Measurements from ENCODE around the gene DAAM2.

The DAAM2 gene

DNA sequence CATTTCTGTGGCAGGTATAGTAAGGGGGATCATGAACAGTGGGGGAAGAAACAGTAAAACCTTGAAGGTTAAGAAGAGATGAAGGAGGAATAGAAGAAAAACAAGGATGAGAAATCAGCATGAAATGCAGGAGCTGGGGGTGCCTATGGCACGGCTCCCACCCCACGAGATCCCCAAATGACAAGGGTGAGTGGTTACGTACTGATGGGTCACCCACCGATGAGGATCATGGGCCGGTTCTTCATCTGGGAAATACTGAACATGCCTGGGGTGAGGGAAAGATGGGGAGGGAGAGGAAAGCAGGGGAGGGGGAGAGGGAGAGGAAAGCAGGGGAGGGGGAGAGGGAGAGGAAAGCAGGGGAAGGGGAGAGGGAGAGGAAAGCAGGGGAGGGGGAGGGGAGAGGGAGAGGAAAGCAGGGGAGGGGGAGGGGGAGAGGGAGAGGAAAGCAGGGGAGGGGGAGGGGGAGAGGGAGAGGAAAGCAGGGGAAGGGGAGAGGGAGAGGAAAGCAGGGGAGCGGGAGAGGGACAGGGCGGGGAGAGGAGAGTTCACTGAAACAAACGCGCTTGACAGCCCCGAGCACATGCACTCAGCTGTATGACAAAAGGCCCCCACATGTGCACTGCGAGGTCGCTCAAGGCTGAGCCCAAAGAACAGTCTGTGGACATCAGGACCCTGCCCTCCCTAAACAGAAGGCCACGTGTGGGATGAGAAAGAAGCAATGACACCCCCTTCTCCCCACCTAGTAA is 116.8 kb downstream of the DAAM2 start:
- no peak for DNase-seq (ENCODE audit: low spot score)

DNA sequence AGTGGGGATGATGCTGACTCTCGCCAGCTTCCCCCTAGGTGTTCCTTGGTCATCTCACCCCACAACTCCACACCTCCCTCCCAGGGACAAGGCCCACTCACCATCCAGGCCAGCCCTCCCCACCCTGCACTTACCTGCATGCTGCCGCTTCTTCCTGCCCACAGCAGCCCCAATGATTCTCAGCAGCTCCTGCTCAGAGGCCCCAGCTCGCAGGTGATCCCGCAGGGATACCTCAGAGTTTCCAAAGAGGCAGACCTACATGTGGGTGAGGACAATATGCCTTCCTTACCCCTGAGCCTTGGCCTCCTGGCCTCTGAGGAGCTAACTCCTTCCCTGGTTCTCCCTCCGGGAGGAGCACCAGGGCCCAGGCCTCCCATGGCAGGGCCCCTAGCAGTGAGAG is 117.5 kb downstream of the DAAM2 start:
- DNase-seq (ENCODE audit: low spot score): no peak

DNA sequence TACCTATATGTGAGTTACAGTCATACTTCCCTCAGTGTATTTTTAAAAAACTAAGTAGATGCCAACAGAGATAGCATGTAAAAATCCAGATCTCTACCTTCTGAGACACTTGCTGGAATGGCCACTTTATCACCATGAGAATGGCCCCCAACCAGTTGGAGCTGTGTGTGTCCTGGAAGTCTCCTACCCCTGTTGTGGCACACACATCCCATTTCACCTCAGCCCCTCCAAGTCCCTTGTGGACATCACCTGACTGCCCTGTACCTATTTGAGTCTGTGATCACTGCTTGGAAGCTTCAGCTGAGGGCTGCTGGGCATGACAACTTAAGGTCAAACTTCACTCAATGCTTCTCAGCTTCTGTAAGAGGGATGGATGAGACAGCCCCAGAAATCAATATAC is 118.0 kb downstream of the DAAM2 start:
- DNase-seq (ENCODE audit: low spot score): no peak

DNA sequence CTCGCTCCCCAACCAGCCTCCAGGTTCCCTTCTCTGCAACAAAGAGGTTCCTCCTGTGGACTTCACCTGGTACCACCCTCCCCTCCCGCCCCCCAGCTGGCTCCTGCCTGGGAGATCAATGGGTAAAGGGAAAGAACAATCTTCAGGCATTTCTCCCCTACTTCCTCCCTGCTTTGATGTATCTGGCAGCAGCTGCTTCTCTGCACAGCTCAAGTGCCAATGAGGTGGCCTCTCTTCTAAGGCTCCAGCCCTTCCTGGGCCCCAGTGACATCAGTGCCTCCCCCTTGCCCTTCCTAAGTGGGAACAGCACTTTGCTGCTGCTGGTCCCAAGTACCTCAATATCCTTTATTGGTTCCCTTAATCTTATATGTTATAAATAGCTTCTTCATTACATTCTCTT is 118.6 kb downstream of the DAAM2 start:
- no peak for DNase-seq (ENCODE audit: low spot score)

DNA sequence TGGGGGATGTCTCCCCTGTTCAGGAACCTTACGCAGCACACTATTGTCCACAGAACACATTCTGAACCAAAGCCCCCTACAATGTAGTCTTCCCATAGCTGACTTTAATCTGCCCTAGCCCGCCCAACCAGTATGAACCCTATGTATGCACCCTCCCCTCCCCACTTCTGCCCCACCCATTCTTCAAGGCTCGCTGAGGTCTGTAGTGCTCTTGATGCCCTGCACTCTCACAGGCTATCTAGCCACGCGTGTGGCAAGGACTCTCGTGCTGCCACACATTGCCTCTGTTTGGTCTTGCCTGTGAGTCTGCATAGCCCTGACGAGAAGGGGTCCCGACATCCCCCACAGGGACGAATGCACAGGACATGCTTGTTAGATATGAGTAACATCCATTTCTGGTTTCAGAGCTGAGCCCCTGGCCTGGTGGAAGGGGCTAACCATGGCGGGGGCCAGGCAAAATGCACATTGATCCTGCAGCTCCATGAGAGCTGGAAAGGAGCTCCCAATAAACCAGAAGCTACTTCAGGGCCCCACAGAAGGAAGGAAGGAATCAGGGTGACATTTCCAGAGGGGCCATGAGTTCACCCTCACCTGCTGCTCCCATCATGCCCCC is 119.4 kb downstream of the DAAM2 start:
- DNase-seq (ENCODE audit: low spot score): no peak

DNA sequence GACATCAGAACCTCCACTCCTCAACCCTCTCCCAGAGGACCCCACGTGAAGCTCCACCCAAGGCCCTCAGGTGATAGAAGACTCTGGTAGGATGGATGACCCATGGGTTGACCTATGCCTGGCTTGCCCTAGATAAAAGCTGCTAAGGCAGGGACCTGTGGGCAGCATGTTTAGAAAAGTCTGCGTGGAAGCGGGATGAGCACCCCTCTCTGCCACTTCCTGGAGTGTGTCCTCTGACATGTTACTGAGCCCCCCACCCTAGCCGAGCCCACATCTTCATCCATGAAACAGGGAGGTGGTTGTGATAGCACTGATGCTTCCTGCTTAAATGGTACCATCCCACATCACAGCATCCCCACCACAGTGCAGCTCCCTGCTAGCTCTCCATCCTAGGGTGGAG is 120.3 kb downstream of the DAAM2 start:
- DNase-seq (ENCODE audit: low spot score): no peak

DNA sequence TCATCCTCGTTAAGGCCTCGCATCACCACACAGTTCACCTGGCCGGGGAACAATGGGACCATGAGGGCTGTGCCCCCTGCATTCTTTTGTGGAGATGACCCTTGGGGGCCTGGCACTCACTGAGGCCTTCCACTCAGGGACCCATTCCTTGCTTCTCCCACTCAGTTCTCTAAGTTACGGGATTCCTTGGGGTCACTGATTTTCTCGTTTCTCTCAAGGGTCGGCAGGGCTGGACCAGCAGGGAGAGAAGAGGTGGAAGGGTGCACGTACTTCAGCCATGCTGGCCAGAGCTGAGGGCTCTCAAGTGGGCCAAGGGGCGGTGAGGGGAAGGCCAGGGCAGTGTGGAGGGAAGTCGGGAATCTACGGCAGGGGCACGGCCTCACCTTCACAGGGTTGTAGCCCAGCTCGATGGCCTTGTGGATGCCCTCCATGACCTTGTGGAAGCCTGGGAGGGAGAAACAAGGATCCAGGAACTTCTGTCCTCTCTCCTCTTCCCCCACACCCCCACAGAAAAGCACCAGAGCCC is 121.3 kb downstream of the DAAM2 start:
- DNase-seq (ENCODE audit: low spot score): no peak

DNA sequence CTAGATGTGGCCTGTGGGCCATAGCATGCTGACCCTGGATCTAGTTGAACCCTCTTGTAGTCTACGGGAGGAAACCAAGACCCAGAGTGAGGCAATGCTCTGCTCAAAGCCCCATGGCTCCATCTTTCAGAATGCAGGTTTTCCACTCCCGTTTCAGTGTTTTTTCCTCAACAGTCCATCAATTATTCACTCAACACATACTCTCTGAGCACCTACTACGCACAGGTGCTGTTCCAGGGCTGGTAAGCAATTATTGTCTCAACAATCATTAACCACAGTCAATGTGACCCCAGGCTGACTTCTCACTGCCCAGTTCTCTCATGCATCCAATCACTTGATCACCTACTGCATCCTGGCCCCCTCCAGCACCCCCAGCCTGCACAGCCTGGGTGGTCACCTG is 122.1 kb downstream of the DAAM2 start:
- DNase-seq (ENCODE audit: low spot score): no peak

DNA sequence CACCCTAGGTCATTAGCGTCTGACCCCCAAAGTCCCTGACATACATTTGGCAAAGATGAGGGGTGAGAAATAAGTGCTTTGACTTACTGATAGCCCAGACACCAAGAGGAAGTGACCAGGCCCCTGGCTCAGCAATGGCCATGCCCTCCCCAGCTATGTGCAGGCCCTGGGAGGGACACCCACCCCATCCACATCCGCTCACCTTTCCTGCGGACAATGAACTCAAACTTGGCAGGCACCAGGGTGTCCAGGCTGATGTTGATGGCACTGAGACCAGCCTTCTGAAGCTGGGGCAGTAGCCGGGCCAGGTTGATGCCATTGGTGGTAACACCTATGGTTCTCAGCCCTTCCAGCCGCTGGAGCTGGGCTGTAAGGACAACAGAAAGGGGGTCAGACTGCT is 123.7 kb downstream of the DAAM2 start:
- DNase-seq (ENCODE audit: low spot score): no peak

DNA sequence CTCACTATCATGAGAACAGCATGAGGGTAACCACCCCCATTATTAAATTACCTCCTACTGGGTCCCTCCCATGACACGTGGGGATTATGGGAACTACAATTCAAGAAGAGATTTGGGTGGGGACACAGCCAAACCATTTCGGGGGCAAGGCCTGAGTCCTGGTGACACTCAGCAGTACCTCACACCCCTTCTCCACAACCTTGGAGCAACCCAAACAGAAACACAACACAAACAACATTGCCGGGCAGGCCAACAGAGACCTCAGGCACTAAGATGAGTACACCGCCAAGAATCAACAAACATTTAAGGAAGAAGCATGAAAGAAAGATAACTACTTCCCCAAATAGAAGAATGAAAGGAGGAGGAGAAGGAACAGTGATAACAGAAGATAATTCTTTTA is 125.2 kb downstream of the DAAM2 start:
- no peak for DNase-seq (ENCODE audit: low spot score)

DNA sequence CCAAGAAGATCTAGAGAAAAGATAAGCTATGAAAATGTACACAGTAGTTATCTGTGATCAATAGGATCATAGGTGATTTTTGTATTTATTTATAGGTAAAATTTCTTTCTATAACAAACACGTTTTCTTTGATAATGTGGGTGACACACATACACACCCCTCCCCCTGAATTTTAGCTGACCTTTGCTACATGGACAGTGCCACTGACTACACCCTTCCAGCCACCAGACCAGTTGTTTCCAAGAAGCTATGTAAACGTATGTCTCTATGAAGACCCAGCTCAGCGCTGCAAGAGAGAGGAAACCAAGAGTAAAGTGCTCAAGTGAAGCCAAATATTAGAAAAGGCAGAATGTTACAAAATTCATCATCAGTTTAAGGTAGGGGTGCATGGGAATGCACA is 125.8 kb downstream of the DAAM2 start:
- no peak for DNase-seq (ENCODE audit: low spot score)

DNA sequence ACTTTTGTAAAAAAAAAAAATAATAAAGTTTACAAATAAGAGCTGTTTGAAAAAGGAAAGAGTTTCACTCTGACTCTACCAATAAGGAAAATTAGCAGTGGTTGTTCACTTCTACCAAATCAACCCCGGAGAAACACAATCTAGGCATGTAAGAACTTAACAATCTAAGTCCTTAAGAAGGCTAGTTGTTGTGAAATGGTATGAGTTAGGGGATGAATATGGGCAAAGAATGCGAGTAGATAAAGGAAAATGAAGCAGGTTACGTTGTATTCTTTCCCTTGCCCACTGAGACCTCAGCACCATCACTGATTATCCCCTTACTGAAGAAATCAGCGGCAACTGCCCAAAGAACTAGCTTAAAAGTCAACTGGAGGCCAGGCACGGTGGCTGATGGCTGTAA is 126.7 kb downstream of the DAAM2 start:
- no peak for DNase-seq (ENCODE audit: low spot score)

DNA sequence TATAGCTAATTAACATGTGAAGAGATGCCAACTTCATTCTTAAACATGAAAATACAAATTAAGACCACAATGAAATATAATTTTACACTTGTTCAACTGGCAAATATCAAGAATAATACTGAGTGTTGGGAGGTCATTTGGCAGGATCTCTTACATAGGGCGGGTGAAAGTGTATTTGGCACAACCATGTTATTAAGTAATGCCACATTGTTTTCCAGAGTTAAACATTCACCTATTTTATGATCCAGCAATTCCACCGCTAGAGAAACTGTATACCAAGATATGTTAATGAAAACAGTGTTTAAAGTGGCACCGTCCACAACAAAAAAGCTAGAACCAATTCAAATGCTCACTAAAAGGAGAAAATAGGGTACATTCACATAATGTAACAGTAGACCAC is 128.0 kb downstream of the DAAM2 start:
- no peak for DNase-seq (ENCODE audit: low spot score)

DNA sequence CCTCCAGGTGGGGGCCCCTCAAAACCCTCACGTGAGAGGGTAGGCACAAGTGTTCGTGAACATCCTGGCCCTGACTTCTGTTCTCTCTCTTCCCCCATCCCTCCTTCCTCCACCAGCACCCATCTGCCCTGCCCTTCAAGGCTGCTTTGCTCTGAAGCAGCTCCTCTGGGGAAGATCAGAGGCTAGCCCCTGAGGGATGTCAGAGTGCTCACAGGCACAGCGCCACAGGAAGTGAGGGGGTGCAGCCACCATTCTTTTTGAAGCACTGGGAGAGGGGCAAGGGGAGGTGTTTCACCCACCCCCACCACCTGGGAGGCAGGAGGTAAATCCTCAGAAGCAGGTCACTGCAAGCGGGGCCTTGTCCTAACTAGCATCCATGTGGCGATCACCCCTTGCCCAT is 130.6 kb downstream of the DAAM2 start:
- DNase-seq (ENCODE audit: low spot score): no peak

DNA sequence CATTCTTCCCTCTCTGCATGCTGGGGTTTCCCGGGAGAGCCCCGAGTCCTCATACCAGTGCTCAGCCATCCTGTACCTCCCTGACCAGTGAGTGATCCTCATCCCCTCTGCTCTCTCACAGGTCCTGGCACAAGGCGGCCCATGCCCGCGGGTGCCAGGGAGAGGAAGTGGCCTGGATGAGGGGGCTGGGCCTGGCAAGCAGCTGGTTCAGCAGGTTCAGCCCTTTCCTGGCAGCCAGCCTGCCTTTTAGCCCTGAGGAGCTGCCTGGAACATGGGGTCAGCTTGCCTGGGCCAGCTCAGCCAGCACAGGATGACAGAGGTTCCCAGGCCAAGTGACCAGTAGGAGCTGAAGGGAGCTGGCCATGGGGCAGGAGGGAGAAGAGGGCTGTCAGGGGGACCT is 131.2 kb downstream of the DAAM2 start:
- peak; percentile 37 for DNase-seq (ENCODE audit: low spot score)

DNA sequence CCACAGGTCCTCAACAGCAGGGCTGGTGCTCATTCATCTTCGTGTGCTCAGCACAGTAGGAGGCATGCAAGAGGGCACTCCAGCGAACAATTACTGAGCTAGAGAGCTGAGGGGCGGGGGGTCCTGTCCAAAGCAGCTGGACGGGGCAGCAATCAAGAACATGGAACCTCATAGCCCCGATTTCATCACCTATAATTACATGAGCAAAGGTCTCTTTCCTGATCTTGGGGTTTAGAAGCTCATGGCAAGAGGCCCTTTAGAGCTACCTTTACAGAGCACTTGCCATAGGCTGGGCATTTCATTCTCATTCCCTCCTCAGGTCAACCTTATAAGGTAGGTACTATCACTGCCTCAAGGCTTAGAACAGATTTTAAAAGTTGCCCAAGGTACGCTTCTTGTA is 131.7 kb downstream of the DAAM2 start:
- no peak for DNase-seq (ENCODE audit: low spot score)

DNA sequence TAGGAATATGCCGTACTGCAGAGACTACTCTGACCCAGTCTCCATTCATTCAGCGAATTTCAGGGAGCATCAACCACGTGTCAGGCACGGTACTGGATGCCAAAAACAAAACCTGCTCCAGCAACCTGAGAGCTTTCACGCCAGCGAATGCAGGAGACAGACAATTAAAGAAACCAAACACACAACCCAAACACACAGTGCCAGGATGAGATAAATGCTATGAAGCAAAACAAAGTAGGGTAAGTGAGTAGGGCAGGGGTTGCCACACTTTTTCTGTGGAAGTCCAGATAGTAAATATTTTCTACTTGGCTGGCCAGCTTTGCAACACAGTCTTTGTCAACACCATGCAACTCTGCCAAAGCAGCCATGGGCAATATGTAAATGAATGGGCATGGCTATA is 132.1 kb downstream of the DAAM2 start:
- DNase-seq (ENCODE audit: low spot score): no peak

DNA sequence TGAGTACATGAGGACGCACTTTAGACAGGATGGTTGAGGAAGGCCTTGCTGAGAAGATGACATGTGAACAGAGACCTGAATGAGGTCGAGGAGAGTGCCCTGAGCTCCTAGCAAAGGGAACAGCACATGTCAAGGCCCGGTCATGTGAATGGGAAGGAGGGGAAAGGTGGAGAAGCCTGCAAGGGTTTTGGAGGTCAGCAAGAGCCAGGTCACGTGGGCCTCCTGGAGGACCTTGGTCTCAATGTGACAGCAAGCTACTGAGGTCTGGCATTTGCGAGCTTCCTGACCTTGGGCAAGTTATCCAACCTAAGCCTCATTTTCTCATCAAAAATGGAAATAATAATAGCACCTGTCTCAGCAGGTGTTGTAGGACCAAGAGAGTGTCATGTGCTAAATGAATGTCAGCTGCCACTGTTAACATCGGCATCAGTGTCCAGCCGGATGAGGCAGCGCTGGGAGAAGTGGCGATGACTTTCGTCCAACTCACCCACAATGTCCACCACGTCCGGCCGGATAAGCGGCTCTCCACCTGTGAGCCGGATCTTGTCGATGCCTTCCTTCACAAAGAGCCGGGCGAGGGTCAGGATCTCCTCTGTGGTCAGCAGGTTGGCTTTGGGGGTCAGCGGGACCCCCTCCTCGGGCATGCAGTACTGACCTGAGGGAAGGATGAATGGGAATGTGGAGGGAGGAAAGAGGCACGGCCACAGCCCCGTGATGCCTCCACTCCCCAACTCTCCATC is 133.2 kb downstream of the DAAM2 start:
- DNase-seq (ENCODE audit: low spot score): no peak

DNA sequence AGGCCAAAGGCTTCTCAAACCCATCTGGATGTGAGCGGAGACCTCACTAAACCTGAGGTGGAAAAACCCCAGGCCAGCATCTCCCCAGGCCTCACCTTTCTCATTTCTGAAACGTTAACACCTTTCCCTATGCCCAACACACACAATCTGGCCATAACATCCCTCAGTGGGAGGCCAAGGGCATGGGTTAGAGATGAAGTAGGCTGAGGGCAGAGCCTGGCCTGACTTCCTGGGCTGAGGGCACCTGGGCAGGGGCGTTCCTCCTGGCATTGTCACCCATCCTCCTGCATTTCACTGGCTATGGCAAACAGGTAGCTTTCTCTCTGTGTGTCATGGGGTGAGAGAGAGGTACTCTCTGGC is 133.7 kb downstream of the DAAM2 start:
- no peak for DNase-seq (ENCODE audit: low spot score)

DNA sequence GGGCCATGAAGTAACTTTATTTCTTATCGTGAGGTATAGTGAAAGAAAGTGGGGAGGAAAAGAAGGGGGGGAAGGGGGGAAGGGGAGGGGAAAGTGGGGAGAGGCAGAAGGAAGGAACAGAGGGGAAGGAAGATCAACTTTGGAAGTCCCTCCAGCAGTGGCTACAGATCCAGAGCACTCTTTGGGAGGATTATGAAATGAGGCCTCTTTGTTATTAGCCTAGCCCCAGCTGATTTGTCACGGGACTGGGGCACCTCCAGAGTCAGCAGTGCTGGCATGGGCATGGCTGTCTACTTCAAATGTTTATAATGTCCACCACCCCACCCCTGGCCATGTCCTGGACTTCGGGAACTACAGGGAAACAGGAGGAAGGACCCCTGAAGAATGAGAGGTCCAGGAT is 134.5 kb downstream of the DAAM2 start:
- no peak for DNase-seq (ENCODE audit: low spot score)

DNA sequence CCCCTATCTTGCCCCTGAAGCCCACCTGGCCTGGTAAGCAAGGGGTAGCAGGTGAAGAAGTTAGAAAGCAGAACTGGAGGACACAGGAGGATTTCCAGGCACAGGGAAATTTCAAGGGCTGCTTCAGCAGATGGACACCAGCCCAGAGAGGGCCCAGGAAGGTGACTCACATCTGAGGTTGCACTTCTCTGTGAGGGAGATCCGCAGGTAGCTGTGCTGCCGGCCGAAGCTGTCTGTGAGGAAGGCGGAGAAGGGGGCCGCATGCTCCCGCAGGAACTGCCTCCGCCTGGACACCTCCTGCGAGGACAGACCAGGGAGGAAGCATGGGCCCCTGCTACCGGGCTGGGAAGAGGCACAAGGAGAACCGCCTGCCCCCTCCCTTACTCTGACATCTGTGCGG is 135.0 kb downstream of the DAAM2 start:
- no peak for DNase-seq (ENCODE audit: low spot score)

DNA sequence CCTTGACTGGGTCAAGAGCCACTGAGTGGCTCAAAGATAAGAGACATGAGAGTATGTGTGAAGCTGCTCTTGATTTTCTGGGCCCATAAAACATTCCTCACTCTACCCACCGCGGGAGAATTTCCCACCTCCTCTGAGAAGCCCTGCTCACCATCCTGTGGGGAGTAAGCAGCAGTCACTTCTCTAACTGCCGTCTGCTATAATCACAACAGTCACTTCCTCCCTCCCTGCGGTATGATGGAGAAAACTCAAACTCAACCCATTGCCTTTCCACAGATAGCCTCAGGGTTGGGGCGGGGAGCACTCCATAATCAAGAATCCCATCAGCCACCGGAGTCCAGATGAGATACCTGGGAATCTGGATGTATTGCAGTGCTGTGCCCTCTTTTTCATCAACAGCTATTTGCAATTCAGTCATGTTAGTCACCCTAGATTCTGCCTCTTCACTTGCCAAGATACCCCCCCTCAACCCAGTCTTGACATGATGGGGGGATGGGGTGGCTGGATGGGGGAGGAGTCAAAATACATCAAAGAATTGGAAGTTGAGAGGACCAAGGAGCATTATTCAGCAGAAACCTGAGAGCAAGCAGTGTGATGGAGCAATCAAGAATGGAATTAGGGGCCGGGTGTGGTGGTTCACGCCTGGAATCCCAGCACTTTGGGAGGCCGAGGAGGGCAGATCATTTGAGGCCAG is 137.0 kb downstream of the DAAM2 start:
- DNase-seq (ENCODE audit: low spot score): no peak

Data from pons (tissue), 1 donor.